OCI-LY3 (cell line): ENCODE data around the gene PIK3R6.

Experiments used
- H2AFZ ChIP-seq: fragments of 200-600, 300-600 bp; shearing (Covaris generic); 2 replicates; pipeline ENCODE4 v1.6.0; 2014; ENCODE audit warnings: antibody characterized with exemption, low read depth, low read length
- H3K27ac ChIP-seq: fragments of 200-600, 300-600 bp; sonication (generic); 2 replicates; pipeline ENCODE4 v1.5.1; 2014; ENCODE audit warnings: mild to moderate bottlenecking, low read length, moderate library complexity, mixed read lengths
- H3K27me3 ChIP-seq: fragments of 200-600, 300-600 bp; sonication (generic); 2 replicates; pipeline ENCODE4 v1.6.1; 2014; ENCODE audit warnings: low read depth, low read length, mixed read lengths
- H3K36me3 ChIP-seq: fragments of 200-600, 300-600 bp; sonication (generic); replicated peaks from 2 replicates; pipeline ENCODE3; 2014; ENCODE audit warnings: low read depth, low read length, mixed read lengths
- H3K4me1 ChIP-seq: fragments of 300-600, 200-600 bp; sonication (generic); 2 replicates; pipeline ENCODE4 v1.6.1; 2014; ENCODE audit warnings: low read length, mixed read lengths
- H3K4me2 ChIP-seq: fragments of 200-600, 300-600 bp; sonication (generic); 2 replicates; pipeline ENCODE4 v1.6.1; 2014; ENCODE audit warnings: low read length, mixed read lengths
- H3K4me3 ChIP-seq: fragments of 300-600, 200-600 bp; sonication (generic); 2 replicates; pipeline ENCODE4 v1.5.1; 2014; ENCODE audit warnings: antibody characterized with exemption, mild to moderate bottlenecking, low read length, moderate library complexity
- H3K79me2 ChIP-seq: fragments of 300-600, 200-600 bp; shearing (Covaris generic); 2 replicates; pipeline ENCODE4 v1.6.1; 2014; ENCODE audit warnings: mild to moderate bottlenecking, low read length, mixed read lengths
- H3K9ac ChIP-seq: fragments of 300-600, 200-600 bp; shearing (Covaris generic); 2 replicates; pipeline ENCODE4 v1.6.0; 2014; ENCODE audit warnings: mild to moderate bottlenecking, low read length, moderate library complexity
- H3K9me3 ChIP-seq: fragments of 200-600, 300-600 bp; shearing (Covaris generic); 2 replicates; pipeline ENCODE4 v1.6.1; 2014; ENCODE audit warnings: low read length, mixed read lengths; ENCODE audit not compliant: insufficient read depth
- H4K20me1 ChIP-seq: fragments of 200-600, 300-600 bp; sonication (generic); 2 replicates; pipeline ENCODE4 v1.6.1; 2016; ENCODE audit warnings: low read length, mixed read lengths; ENCODE audit not compliant: insufficient read depth
- EZH2phosphoT487 ChIP-seq: fragments of 200-600 bp; shearing (Covaris generic); IDR thresholded peaks from 2 replicates; pipeline ENCODE4 v1.6.1; 2018; ENCODE audit warnings: antibody characterized with exemption, mixed run types, low read depth
- TF ChIP-seq, protein P1 (sequence below): fragments of 200-600, 300-600 bp; sonication (generic); IDR thresholded peaks from 2 replicates; pipeline ENCODE4 v1.5.1; 2014; ENCODE audit warnings: antibody characterized with exemption, low read length, low read depth

The PIK3R6 gene

DNA sequence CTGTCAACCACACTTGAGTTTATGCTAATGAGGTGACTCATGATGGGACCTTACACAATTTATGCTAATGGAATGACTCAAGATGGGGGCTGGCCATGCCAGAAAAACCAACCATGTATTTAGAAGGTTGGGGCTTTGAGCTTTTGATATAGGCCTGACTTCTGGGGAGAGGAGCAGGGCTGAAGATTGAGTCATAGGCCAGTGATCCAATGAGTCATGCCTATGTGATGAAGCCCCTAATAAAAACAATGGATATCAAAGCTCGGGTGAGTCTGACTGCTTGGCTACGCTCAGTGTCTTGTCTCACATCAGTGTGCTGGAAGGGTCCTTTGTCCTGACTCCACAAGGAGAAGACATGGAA is 75.6 kb downstream of the PIK3R6 start:
- Histone ChIP-seq H3K36me3 (peaks cover 3% of the 10 kb centered on the region), H3K9me3 (no peaks in the 10 kb centered on the region), H3K4me3 (no peak overlapping the region)

DNA sequence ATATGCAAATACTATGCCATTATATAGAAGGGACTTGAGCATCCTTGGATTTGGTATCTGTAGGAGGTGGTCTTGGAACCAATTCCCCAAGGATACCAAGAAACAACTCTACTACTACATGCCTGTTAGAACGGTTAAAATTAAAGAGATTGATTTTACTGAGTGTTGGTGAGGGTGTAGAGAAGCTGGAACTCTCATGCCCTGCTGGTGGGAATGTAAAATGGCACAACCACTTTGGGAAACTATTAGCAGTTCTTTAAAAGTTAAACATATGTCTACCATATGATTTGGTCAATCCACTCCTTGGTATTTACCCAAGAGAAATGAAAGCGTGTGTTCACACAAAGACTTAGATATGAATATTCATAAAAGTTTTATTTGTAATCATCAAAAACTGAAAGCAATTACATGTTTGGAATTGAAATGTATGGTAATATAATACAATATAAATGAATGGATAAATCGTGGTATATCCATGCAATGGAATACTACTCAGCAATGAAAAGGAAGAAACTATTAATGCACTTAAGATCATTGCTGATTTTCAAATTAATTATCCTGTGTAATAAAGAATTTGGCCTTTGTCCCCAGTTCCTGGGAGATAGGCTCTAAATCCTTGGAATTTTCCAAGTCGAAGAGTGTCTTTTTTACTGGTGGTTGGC is 76.1 kb downstream of the PIK3R6 start:
- H3K27me3 ChIP-seq = no peaks in the 10 kb centered on the region
- no peaks in the 10 kb centered on the region for H4K20me1 ChIP-seq
- no peak overlapping the region for H3K4me3 ChIP-seq
- no peaks in the 10 kb centered on the region for H3K79me2 ChIP-seq
- H3K4me1 ChIP-seq = peaks cover 13% of the 10 kb centered on the region
- H3K4me2 ChIP-seq = no peak overlapping the region
- TF ChIP-seq EZH2phosphoT487 = no peak
- TF ChIP-seq, protein P1, sequence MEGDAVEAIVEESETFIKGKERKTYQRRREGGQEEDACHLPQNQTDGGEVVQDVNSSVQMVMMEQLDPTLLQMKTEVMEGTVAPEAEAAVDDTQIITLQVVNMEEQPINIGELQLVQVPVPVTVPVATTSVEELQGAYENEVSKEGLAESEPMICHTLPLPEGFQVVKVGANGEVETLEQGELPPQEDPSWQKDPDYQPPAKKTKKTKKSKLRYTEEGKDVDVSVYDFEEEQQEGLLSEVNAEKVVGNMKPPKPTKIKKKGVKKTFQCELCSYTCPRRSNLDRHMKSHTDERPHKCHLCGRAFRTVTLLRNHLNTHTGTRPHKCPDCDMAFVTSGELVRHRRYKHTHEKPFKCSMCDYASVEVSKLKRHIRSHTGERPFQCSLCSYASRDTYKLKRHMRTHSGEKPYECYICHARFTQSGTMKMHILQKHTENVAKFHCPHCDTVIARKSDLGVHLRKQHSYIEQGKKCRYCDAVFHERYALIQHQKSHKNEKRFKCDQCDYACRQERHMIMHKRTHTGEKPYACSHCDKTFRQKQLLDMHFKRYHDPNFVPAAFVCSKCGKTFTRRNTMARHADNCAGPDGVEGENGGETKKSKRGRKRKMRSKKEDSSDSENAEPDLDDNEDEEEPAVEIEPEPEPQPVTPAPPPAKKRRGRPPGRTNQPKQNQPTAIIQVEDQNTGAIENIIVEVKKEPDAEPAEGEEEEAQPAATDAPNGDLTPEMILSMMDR = no peak
- H3K9me3 ChIP-seq = no peaks in the 10 kb centered on the region
- H3K36me3 ChIP-seq = peaks cover 3% of the 10 kb centered on the region
- no peak overlapping the region for H3K27ac ChIP-seq
- no peak overlapping the region for H3K9ac ChIP-seq
- H2AFZ ChIP-seq = no peak overlapping the region

More for the DNA sequence above, 75.6 kb downstream of the PIK3R6 start:
- H3K9ac ChIP-seq = no peak overlapping the region
- no peaks in the 10 kb centered on the region for H3K27me3 ChIP-seq
- H3K27ac ChIP-seq = no peak overlapping the region
- TF ChIP-seq EZH2phosphoT487 = no peak
- TF ChIP-seq, protein P1 = no peak
- no peak overlapping the region for H2AFZ ChIP-seq
- no peaks in the 10 kb centered on the region for H4K20me1 ChIP-seq
- no peak overlapping the region for H3K4me2 ChIP-seq
- H3K4me1 ChIP-seq = peaks cover 13% of the 10 kb centered on the region
- H3K79me2 ChIP-seq = no peaks in the 10 kb centered on the region

DNA sequence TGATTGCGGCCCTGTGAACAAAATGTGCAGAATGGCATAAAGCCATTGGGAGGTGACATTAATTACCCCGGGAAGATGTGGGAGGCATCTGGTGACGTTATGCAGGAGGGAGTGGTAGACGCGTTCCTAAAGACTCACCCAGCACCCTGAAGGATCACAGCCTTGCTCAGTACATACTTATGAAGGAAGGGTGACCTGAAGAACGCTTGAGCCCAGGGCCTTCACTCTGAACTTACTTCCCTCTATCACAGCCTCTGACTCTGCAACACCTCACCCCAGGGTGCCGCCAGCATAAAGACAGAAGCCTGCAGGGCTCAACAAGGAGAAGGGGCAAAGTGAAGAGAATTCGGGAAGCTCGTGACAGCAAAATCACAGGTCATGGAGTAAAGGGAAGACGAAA is 77.7 kb downstream of the PIK3R6 start:
- no peaks in the 10 kb centered on the region for H3K9me3 ChIP-seq
- no peaks in the 10 kb centered on the region for H4K20me1 ChIP-seq
- no peak overlapping the region for H3K27ac ChIP-seq
- H3K4me1 ChIP-seq = peaks cover 8% of the 10 kb centered on the region; the same call in 1 of the 2 replicates
- no peaks in the 10 kb centered on the region for H3K79me2 ChIP-seq
- no peak overlapping the region for H3K4me2 ChIP-seq
- H2AFZ ChIP-seq = no peak overlapping the region
- H3K36me3 ChIP-seq = peaks cover 3% of the 10 kb centered on the region
- no peak overlapping the region for H3K4me3 ChIP-seq
- no peak overlapping the region for H3K9ac ChIP-seq
- no peaks in the 10 kb centered on the region for H3K27me3 ChIP-seq
- TF ChIP-seq, protein P1 = no peak
- TF ChIP-seq EZH2phosphoT487 = no peak

DNA sequence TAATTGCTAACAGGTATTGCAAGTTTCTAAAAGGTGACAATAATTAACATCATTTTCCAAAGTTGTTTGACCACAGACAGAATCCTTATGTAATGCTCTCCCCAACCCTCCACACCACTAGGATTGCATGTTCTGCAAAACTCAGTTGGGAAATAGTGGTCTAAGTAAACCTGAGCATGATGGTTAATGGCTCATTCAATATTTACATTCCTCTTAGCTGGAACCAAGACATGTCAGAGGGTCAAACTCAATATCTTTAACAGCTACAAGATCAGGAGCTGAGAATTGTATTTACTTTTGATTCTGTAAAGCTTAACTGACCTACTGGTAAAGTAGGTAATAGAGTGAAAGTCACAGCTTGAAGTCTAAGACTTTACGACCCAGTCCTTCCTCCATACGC is 78.5 kb downstream of the PIK3R6 start:
- H3K79me2 ChIP-seq = no peaks in the 10 kb centered on the region
- no peak overlapping the region for H3K4me2 ChIP-seq
- no peaks in the 10 kb centered on the region for H4K20me1 ChIP-seq
- no peaks in the 10 kb centered on the region for H3K9me3 ChIP-seq
- H3K27ac ChIP-seq = no peak overlapping the region
- H3K27me3 ChIP-seq = no peaks in the 10 kb centered on the region
- H2AFZ ChIP-seq = no peak overlapping the region
- H3K4me3 ChIP-seq = no peak overlapping the region
- TF ChIP-seq, protein P1 = no peak
- TF ChIP-seq EZH2phosphoT487 = no peak
- H3K9ac ChIP-seq = no peak overlapping the region
- H3K4me1 ChIP-seq = peaks cover 6% of the 10 kb centered on the region; the same call in 1 of the 2 replicates
- peaks cover 3% of the 10 kb centered on the region for H3K36me3 ChIP-seq
